HFFc6 (cell line): Measurements from ENCODE around the gene KRT84. TPM values are rescaled to one million over a fixed set of nuclear protein-coding genes. Genes with fewer than 3 reads are reported as not detected.

Experiments used
- DNase-seq: peaks from one replicate; pipeline ENCODE4 v3.0.0-alpha.2; 2018
- H3K27ac Mint-ChIP-seq: 2 replicates; pipeline ENCODE4 v1.8.0; 2020; ENCODE audit warnings: mild to moderate bottlenecking, mixed read lengths
- H3K27me3 Mint-ChIP-seq: 2 replicates; pipeline ENCODE4 v1.8.0; 2021; ENCODE audit warnings: mild to moderate bottlenecking, moderate library complexity, mixed read lengths; ENCODE audit not compliant: insufficient read depth
- H3K36me3 Mint-ChIP-seq: 2 replicates; pipeline ENCODE4 v1.8.0; 2021; ENCODE audit warnings: low read depth, mixed read lengths
- H3K4me1 Mint-ChIP-seq: 2 replicates; pipeline ENCODE4 v1.8.0; 2020; ENCODE audit warnings: low read depth, mixed read lengths
- H3K4me3 Mint-ChIP-seq: 2 replicates; pipeline ENCODE4 v1.8.0; 2020; ENCODE audit warnings: mild to moderate bottlenecking, moderate library complexity, mixed read lengths
- H3K9me3 Mint-ChIP-seq: 2 replicates; pipeline ENCODE4 v1.8.0; 2020; ENCODE audit warnings: mild to moderate bottlenecking, mixed read lengths
- CTCF ChIP-seq: fragments of 200-600 bp; sonication (generic); IDR thresholded peaks from 2 replicates; pipeline ENCODE4 v1.5.0; 2021; ENCODE audit warnings: antibody characterized with exemption, mild to moderate bottlenecking
- total RNA-seq, 6 experiments: library from RNA; stranded (reverse); fragmentation: NEBNext Ultra II Directional; extraction: Animal tissue kit (Norgen Biotek cat#: 25700); gene quantifications; 2 replicates in 1 of 6; 3 replicates in 5 of 6; pipeline ENCODE4 v1.2.3, GENCODE V29; 2021

Gene KRT84
- total RNA-seq, 6 experiments from 2014 or later = not detected

GRCh38 chr12:52337054-52337453, 48.4 kb downstream of the KRT84 start:
- peaks cover 4% of the 10 kb centered on the region; the same call in 1 of the 2 replicates for H3K9me3 Mint-ChIP-seq
- peaks cover 36% of the 10 kb centered on the region for H3K27me3 Mint-ChIP-seq
- no peak for DNase-seq
- peaks cover 8% of the 10 kb centered on the region; the same call in 1 of the 2 replicates for H3K4me1 Mint-ChIP-seq
- TF ChIP-seq CTCF = no peak
- no peaks in the 10 kb centered on the region for H3K36me3 Mint-ChIP-seq
- no peak overlapping the region for H3K27ac Mint-ChIP-seq
- H3K4me3 Mint-ChIP-seq = no peak overlapping the region

- no peak overlapping the region for H3K27ac Mint-ChIP-seq
- H3K27me3 Mint-ChIP-seq = peaks cover 36% of the 10 kb centered on the region
- H3K4me3 Mint-ChIP-seq = no peak overlapping the region
- H3K4me1 Mint-ChIP-seq = peaks cover 8% of the 10 kb centered on the region; the same call in 1 of the 2 replicates
- no peak for TF ChIP-seq CTCF
- no peak for DNase-seq
- no peaks in the 10 kb centered on the region for H3K36me3 Mint-ChIP-seq
- H3K9me3 Mint-ChIP-seq = peaks cover 4% of the 10 kb centered on the region; the same call in 1 of the 2 replicates
Observed at GRCh38 chr12:52336641-52337040, 48.8 kb downstream of the KRT84 start.

- TF ChIP-seq CTCF = no peak
Observed at GRCh38 chr12:52335598-52336262, 49.7 kb downstream of the KRT84 start.

GRCh38 chr12:52334185-52334584, 51.3 kb downstream of the KRT84 start:
- Mint-ChIP-seq H3K36me3 (no peaks in the 10 kb centered on the region), H3K9me3 (peaks cover 4% of the 10 kb centered on the region; the same call in 1 of the 2 replicates), H3K27ac (no peak overlapping the region), H3K27me3 (peaks cover 32% of the 10 kb centered on the region), H3K4me3 (no peak overlapping the region), H3K4me1 (peaks cover 8% of the 10 kb centered on the region; the same call in 1 of the 2 replicates)
- no peak for DNase-seq
- TF ChIP-seq CTCF = no peak

More at GRCh38 chr12:52335598-52336262, 49.7 kb downstream of the KRT84 start:
- no peak for DNase-seq
- Mint-ChIP-seq H3K4me1 (peaks cover 8% of the 10 kb centered on the region; the same call in 1 of the 2 replicates), H3K36me3 (no peaks in the 10 kb centered on the region), H3K27ac (no peak overlapping the region), H3K9me3 (peaks cover 4% of the 10 kb centered on the region; the same call in 1 of the 2 replicates), H3K4me3 (no peak overlapping the region), H3K27me3 (peaks cover 34% of the 10 kb centered on the region)

GRCh38 chr12:52333321-52333720, 52.1 kb downstream of the KRT84 start:
- Mint-ChIP-seq H3K27me3 (peaks cover 24% of the 10 kb centered on the region), H3K9me3 (peaks cover 4% of the 10 kb centered on the region; the same call in 1 of the 2 replicates), H3K4me3 (no peak overlapping the region), H3K27ac (no peak overlapping the region), H3K4me1 (peaks cover 8% of the 10 kb centered on the region; the same call in 1 of the 2 replicates), H3K36me3 (no peaks in the 10 kb centered on the region)
- no peak for TF ChIP-seq CTCF
- DNase-seq = no peak
